HG03280 (cell line): ENCODE results near the gene MROH8.

Experiments
- ATAC-seq: cut with Tn5 transposase; IDR thresholded peaks from one replicate; pipeline ENCODE4 v1.9.1; 2021; ENCODE audit warnings: mild to moderate bottlenecking, moderate library complexity; ENCODE audit not compliant: unreplicated experiment

Gene MROH8

DNA sequence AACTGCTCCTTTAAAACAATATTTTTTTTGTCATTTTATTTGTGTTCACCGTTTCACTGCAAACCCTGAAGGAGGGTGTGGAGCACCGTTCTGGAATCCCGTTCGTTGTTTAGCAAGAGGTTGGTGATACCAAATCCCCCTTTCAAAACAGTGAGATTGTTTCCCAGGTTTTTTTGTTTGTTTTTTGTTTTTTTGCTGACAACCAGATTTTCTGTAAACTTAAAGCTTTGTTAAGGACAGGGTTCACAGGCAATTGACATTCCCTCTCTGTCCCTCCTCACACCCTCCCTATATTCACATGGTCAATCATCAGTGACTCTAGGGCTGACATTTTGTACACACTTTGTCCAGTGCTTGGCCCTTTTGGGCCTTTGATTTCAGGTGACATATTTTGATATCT lies 21.0 kb upstream of the MROH8 start:
- ATAC-seq = no peak

DNA sequence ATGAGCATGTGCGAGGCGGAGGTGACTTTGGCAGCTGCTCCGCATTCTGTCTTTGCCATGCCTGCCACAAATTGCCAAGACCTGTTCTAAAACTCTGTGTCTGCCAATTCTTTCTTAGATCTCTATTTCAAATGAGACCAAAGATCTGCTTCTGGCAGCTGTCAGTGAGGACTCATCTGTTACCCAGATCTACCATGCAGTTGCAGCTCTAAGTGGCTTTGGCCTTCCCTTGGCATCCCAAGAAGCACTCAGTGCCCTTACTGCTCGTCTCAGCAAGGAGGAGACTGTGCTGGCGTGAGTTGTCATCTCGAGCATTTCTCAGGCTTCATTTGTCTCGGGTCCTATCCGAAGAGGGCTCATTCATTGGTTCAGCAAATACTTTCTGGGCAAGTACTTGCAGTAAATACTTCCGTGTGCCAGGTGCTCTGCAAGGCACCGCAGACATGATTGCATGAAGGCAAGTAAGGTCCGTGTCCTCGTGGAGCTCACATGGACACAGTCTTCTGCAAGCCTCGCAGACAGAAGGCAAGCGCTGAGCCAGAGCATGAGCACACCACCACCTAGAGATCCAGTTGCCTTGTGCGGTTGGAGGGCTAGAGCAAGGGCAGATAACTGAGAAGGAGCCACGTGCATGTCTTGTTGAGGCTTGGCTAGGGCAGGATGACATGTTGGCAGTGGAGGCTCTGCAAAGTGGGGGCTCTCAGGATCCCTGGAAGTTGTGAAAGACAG lies 19.7 kb upstream of the MROH8 start:
- no peak for ATAC-seq

DNA sequence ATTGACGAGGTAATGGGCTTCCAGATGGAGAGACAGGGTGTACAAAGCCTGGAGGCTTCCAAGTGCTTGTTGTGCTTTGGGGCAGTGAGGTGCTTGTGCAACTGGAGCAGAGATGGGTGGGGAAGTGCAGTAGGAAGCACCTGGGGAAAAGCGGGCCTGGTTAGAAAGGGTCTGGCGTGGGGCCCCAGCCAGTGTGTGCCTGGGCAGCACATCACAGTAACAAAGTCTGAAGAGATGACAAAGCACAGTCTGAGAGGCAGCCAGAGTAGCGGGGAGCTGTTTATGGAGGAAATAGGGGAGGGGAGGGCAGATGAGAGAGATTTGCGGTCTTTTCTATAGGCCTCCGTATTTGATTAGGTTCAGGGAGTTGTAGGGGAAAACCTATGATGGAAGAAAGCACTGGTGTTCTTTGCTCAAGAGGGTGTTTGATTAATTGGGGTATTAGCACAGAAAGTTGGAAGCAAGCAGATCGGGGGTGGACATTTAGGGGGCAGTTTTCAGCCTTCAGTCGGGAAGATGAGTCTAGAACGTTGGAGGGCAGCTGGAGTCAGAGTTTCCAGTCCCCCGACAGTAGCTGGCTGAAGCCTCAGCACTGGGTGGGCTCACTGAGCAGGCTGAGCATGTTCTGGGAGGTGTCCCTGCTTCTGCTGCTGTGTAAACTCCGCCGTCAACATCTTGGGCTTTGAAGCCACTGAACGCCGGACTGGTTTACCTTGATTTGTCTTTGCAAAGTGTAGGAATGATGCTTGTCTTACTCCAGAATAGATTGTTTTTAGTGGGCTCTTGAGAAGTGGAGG lies 15.5 kb upstream of the MROH8 start:
- ATAC-seq = no peak

DNA sequence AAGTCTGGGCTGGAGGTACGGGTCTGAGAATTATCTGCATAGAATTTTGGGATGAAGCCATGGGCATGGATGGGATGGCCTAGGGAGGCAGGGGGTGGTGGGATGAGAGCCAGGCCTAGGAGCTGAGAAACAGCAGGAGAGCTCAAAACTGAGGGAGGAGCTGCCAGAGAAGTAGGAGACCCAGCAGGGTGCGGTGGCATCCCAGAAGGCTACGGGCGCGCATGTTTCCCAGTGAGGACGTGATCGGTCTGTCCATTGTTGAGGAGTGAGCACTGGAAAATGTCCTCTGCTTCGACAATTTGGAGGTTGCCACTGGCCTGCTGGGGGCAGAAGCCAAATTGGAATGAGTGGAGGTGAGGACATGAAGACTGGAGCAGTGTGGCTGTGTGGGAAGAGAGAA lies 14.5 kb upstream of the MROH8 start:
- ATAC-seq = no peak

DNA sequence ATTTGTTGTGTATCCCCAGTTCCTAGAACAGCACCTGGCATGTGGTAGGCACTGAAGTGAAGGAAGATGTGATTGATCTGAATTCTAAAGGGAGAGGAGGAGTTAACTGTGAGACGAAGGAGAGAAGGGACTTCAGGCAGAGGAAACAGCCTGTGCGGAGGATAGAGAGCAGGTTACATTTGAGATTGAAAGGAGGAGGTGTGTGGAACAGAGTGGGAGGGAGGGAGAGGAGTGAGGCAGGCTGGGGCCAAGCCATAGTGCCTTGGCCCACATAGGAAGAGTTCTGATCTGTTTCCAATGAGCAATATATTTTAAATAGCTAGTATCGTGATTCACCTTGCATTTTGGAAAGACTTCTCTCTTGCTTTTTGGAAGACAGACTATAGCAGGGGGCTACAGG lies 13.9 kb upstream of the MROH8 start:
- ATAC-seq = no peak

DNA sequence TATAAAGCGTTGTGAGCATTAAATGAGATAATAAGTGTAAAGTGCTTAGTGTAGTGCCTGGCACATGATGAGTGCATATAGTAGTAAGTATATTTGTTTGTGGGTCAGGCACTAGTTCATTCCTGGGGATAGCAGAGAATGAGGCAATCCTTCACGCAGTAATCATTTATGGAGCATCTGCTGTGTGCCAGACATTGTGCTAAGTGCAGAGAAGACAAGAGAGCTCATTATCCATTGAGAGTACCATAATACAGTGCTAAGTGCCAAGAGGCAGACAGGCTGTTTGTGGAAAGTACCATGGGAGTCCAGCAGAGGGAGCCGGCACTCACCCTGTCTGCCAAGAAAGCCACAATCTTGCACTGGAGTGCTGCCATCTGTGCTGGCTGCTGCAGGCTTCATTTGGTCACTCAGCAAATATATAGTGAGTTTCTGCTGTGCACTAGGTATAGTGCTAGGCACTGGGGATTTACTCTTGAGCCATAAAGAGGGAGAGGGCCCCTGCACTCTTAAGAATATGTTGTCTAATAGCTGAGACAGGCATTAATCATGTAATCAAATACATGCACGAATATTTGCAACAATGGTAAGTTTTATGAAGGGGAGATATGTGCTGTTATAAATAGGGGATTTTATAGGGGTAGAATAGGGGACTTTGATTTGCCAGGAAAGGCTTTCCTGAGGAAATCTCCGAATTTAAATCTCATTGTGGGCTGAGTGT lies 12.9 kb upstream of the MROH8 start:
- ATAC-seq = no peak

DNA sequence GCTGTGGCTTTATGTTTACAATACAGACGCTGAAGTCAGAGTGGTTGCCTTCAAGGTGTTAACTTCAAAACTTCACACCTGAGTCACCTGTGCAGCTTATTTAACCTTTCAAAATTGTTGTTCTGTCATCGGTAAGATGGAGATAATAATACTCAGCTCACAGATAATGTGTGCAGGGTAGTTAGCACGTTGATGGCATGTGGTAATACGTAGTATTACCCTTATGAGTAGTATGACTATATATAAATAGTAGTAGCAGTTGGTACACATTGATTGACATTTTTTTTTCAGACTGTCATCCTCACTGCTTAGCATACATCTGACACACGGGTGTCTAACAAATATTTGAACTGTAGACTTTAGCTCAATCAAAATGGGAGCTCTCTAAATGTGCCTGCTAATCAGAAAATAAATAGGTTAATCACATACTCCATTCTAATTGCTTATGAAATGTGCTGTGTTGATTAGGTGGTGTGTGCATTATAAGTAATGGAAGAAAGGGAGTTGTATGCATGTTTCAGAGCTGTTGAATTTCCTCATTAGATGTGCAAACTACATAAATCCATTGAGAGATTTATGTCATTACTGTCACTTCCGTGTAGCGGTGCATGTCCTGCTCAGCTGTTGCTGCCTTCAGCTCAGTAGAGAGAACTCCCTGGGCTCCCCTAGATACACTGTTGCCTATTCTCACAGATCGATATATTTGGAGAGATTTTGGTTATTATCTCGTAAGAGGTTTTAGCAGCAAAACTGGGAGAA lies 11.2 kb upstream of the MROH8 start:
- ATAC-seq = no peak

DNA sequence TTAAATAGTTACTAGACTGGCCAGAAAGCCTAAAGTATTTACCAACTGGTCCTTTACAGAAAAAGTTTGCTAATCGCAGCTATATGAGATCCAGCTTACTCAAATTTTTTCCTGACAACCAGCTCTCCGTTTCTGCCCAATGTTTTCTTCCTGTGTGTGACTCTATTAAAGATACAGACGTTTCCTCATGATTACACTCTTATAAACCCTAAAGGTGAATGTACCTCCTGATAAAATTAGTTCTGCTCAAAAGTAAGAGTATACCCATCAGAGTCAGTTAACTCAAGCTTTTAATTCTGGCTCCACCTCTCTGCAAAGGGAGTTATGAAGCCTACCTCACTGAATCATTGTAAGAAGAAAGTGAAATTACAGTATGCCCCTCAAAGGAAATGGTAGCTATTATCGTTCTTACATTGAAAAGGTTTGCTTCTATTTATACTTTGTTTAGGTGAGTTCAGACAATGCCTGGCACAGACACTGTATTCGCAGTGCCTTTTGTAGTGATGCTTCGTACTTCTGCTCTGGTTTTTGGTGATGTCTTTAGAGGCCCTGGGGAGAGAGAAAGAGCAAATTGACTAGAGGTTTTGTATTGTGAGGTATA lies 10.2 kb upstream of the MROH8 start:
- ATAC-seq = no peak

DNA sequence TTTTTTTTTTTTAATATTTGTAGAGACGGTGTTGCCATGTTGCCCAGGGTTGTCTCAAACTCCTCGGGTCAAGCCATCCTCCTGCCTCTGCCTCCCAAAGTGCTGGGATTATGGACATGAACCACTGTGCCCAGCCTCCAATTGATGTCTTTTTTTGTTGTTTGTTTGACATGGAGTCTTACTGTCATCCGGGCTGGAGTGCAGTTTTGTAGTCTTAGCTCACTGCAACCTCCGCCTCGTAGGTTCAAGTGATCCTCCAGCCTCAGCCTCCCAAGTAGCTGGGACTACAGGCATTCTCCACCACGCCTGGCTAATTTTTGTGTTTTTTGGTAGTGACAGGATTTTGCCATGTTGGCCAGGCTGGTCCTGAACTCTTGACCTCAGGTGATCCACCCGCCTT lies 9.4 kb upstream of the MROH8 start:
- ATAC-seq = no peak

DNA sequence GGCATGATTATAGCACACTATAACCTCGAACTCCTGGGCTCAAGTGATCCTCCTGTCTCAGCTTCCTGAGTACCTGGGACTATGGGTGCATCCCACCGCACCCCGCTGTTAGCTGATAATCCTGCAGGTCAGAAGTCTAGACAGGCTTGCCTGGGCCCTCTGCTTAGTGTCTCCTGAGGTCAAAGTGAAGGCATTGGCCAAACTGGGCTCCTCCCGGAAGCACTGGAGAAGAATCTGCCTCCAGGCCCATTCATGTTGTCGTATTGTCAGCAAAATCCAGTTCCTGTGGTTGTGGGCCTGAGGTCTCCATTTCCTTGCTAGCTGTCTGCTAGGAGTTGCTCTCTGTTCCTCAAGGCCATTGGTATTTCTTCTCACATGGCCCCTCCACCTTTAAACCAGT lies 6.3 kb upstream of the MROH8 start:
- no peak for ATAC-seq

DNA sequence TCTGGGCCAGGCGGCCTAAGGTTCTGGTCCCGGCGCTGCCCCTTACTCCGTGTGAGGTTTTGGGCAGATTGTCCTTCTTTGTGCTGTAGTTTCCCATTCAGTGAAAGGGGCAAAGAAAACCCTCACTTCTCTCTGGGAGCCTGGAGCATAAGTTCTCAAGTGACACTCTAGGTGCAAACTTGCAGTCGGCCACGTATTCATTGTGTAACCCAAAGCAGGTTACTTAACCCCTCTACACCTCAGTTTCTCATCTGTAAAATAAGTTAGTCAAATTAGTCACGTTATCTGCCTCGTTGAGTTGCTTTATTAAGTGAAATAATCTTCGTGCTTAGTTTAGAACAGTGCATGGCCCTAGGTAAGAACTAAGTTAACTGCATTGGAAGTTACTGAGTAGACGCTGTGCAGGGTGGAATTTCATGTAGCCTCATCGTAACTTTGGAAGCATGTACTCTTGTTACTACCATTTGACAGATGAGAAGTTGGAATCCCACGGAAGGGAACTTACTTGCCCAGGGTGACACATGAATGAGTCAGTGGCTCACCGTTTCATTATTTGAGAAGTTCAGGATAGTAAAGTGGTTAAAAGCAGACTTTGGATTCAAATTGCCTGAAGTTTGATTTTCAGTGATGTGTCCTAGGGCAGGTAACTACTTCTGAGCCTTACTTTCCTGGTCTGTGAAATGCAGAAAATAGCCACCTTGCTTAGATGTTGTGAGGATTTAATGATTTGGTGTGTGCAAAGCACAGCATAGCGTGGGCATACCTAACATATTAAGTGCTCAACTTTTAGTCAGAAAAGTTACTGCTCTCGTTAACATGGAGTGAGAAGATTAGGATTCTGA lies 556 bp upstream of the MROH8 start:
- no peak for ATAC-seq

DNA sequence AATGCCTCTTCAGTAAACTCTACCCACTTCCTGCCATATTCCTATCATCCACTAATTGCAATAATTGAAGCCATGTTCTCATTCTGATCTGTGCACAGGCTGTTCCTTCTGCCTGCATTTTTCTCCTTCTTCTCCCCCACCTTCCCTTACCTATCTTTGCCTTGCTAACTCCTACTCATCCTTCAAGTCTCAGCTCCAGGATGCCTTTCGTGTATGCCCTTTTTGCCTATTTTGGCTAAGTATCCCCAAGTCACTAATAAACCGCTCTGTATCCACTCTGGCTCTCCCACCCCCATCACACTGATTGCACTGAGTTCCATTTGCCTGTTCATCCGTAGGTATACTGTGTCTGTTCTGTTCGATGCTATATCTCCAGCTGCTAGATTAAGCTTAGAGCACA lies 6.5 kb downstream of the MROH8 start:
- no peak for ATAC-seq

DNA sequence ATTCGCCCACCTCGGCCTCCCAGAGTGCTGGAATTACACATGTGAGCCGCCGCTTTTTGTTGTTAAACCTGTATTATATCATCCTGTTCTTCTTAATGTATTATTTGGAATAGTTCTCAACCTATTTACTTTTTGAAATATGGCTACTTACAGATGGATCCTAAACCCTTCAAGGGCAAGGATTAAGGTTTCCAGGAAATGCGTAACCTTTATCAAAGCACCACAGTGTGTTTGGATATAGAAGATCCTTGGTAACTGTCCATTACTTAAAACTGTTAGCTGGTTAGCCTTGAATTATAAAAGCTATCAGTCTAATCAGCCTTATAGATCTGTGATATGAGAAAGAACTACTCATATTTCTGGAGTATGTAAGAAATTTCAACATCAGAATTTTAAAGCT lies 12.5 kb downstream of the MROH8 start:
- ATAC-seq = no peak

DNA sequence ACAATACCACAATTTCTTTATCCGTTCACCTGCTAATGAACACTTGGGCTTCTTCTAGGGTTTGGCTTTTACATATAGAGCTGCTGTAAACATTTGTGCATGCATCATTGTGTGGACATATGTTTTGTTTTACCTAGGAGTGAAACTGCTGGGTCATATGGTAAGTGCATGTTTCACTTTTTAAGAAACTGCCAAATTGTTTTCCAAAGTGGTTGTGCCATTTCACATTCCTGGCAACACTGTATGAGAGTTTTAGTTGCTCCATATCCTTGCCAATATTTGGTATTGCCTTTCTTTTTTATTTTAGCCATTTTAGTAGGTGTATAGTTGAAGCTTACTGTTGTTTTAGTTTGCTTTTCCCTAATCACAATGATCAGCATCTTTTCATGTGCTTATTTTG lies 14.3 kb downstream of the MROH8 start:
- ATAC-seq = no peak

DNA sequence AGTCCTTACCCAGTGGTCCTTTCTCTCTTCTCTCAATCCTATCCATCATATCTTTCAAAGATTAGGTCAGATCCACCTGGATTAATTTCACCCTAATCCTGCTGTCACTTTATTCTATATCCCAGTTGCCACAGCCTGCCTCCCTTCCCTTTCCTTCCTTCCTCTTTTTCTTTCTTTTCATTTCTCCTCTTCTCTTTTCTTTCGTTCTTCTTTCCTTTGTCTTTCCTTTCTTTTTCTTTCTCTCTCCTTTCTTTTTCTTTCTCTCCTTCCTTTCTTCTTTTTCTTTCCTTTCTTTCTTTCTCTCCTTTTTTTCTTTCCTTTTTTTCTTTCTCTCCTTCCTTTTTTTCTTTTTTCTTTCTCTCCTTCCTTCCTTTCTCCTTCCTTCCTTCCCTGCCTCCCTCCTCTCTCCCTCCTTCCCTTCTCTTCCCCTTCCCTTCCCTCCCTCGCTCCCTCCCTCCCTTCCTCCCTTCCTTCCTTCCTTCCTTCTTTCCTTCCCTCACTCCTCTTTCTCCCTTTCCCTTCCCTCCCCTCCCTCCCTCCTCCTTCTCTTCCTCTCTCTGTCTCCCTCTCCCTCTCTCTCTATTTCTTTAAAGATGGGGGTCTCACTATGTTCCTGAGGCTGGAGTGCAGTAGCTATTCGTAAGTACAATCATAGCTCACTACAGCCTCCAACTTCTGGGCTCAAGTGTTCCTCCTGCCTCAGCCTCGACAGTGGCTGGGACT lies 15.4 kb downstream of the MROH8 start:
- no peak for ATAC-seq

DNA sequence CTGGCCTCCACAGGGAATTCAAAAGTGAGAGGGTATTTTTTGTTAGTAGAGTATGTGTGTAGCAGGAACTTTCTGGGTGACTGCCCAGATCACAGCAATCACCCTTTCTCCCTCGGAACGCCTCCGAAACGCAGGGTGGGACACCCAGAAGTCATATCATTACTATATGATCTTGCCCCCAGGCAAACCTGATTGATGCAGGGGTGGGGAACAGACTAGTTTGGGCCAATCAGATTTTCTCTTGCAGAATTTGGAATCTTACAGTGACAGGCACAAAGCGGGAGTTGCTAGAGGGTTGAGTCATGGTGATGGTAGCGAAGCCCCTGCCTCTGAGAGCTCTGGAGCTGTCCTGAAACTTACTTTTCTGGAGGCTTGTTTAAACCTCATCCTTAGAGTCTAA lies 16.7 kb downstream of the MROH8 start:
- no peak for ATAC-seq

DNA sequence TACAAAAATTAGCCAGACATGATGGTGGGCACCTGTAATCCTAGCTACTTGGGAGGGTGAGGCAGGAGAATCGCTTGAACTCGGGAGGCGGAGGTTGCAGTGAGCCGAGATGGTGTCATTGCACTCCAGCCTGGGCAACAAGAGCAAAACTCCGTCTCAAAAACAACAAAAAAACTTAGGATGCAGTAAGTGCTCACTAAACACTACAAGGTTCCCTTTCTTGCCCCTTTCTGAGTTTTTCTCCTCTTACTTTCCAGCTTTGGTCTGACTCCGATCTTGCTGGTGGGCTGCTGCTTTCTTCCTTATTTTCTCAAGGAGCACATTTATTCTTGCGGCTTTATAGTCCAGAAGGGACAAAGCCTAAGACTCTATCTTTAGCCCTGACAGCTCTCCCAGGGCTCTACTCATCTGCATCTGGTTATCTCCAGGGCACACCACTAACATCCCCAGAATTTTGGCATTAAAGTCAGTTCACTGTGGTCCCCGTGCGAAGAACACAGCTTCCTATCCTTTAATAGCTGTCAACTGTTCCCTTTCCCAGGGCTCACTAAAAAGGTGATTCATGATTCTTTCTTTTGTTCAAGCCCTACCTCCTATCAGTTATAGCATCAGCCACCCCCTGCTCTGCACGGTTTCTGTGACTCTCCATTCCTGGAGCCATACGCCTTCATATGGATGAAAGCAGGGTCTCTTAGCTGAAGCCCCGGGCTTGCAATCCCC lies 17.4 kb downstream of the MROH8 start:
- ATAC-seq = no peak

DNA sequence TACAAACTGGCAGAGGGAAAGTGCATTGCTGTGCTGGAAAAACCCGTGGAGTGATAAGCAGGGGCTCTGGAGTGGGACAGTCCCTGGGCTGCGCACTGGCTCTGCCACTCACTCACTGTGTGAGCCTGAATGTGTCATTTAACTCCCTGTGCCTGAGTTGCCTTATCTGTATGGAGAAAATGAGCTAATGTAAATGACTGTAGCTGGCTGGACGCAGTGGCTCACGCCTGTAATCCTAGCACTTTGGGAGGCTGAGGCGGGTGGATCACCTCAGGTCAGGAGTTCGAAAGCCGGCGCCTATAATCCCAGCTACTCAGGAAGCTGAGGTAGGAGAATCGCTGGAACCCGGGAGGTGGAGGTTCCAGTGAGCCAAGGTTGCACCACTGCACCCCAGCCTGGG lies 18.7 kb downstream of the MROH8 start:
- ATAC-seq = no peak

DNA sequence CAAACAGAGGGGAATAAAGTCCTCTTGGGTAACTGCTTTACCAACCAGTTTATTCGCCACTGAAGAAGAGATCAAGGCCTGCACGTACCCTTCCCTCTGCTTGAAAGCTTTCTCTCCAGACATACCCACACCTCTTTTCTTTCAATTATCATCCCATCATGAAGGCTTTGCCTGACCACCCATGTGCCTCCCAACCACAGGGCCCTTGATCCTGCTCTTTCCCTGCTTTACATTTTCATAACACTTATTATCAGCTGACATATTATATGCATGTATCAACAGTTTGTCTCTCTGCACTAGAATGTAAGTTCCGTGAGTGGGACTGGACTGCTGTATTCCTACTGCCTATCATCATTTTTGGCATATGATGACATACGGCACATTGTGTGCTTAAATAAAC lies 21.1 kb downstream of the MROH8 start:
- ATAC-seq = no peak
